ENCODE measurements around the gene FAM200C. TPM values are rescaled to one million over a fixed set of nuclear protein-coding genes. Genes with fewer than 3 reads are reported as not detected.

Gene FAM200C
- total and polyA plus RNA-seq, 9 of the 15 experiments (the other 6 are each of a cell fraction or from before 2014, with no cell fraction given) = 1.3 to 7.0 (median 1.8) TPM

GRCh38 chr5:160363660-160364395, 36.0 kb downstream of the FAM200C start (continued):
- TF ChIP-seq ARID4B (CRISPR knock-in tag; IDR thresholded peaks at IDR 0.05) (no peak), KAT2B (IDR thresholded peaks at IDR 0.05; ENCODE audit: low read depth, low read length) (no peak), NR1H2 (CRISPR knock-in tag; IDR thresholded peaks at IDR 0.05) (no peak), ELK3 (CRISPR knock-in tag; IDR thresholded peaks at IDR 0.05) (no peak), ZNF232 (CRISPR knock-in tag; IDR thresholded peaks at IDR 0.05) (no peak), ZNF12 (CRISPR knock-in tag; IDR thresholded peaks at IDR 0.05) (no peak), TCF7L2 (IDR thresholded peaks at IDR 0.05; ENCODE audit: low read depth, low read length) (no peak), TRIM24 (IDR thresholded peaks at IDR 0.05) (no peak), POU5F1 (IDR thresholded peaks at IDR 0.05; ENCODE audit: borderline replicate concordance, low read depth, low read length, partially characterized antibody) (no peak), CBFB (CRISPR knock-in tag; IDR thresholded peaks at IDR 0.05) (no peak), MAFF (IDR thresholded peaks at IDR 0.05; ENCODE audit: low read length) (no peak), SAFB (IDR thresholded peaks at IDR 0.05; ENCODE audit: borderline replicate concordance, low read depth, low read length) (no peak), RBM15 (IDR thresholded peaks at IDR 0.05; ENCODE audit: insufficient read depth, low read length) (no peak), BCL6 (CRISPR knock-in tag; IDR thresholded peaks at IDR 0.05) (no peak), REST (IDR thresholded peaks at IDR 0.05; ENCODE audit: borderline replicate concordance) (no peak), REST (CRISPR knock-in tag; IDR thresholded peaks at IDR 0.05; ENCODE audit: low read depth) (no peak)

Measured in K562 (cell line).